LNCaP clone FGC (cell line): ENCODE results near the gene CCDC187.

Experiments
- DNase-seq: peaks from one replicate; pipeline ENCODE4 v3.0.0-alpha.2; 2011; ENCODE audit warnings: low read depth
- H3K4me3 ChIP-seq: 2 replicates; pipeline ENCODE4 v1.5.1; 2011; ENCODE audit warnings: mild to moderate bottlenecking, low read depth, low read length, control low read depth
- CTCF ChIP-seq: IDR thresholded peaks from 2 replicates; pipeline ENCODE4 v1.5.1; 2012; ENCODE audit warnings: mild to moderate bottlenecking; ENCODE audit not compliant: control insufficient read depth, insufficient read depth; ENCODE audit errors: extremely low read depth

CCDC187 gene

GRCh38 chr9:136260521-136260920 is 43.4 kb downstream of the CCDC187 start:
- no peak for DNase-seq
- no peak overlapping the region for H3K4me3 ChIP-seq
- no peak for TF ChIP-seq CTCF

GRCh38 chr9:136259836-136260235 is 44.1 kb downstream of the CCDC187 start:
- no peak for TF ChIP-seq CTCF
- H3K4me3 ChIP-seq, result no peak overlapping the region

GRCh38 chr9:136259517-136259813 is 44.4 kb downstream of the CCDC187 start:
- no peak for TF ChIP-seq CTCF
- H3K4me3 ChIP-seq, result no peak overlapping the region
- DNase-seq, result no peak

More at GRCh38 chr9:136259836-136260235, 44.1 kb downstream of the CCDC187 start:
- no peak for DNase-seq

- no peak overlapping the region for H3K4me3 ChIP-seq
- DNase-seq, result no peak
- TF ChIP-seq CTCF, result no peak
Observed at GRCh38 chr9:136258786-136259516, 44.9 kb downstream of the CCDC187 start.

- TF ChIP-seq CTCF, result no peak
- H3K4me3 ChIP-seq, result no peak overlapping the region
Observed at GRCh38 chr9:136258299-136258625, 45.6 kb downstream of the CCDC187 start.

GRCh38 chr9:136257381-136258298 is 46.3 kb downstream of the CCDC187 start:
- no peak for TF ChIP-seq CTCF
- no peak for DNase-seq
- no peak overlapping the region for H3K4me3 ChIP-seq

More at GRCh38 chr9:136258299-136258625, 45.6 kb downstream of the CCDC187 start:
- no peak for DNase-seq
